HG02981 (cell line): Measurements from ENCODE around the gene THY1.
"Not testable (repeated sequence)": the region's sequence is repeated elsewhere in the genome, so short reads cannot be mapped to it uniquely, and the experiment has no call there.

ENCODE experiments used
- ATAC-seq: cut with Tn5 transposase; IDR thresholded peaks from one replicate; pipeline ENCODE4 v1.9.1; 2021; ENCODE audit warnings: mild to moderate bottlenecking, moderate library complexity; ENCODE audit not compliant: unreplicated experiment

The THY1 gene

GRCh38 chr11:119445850-119446249, 22.9 kb upstream of the THY1 start:
- ATAC-seq: no peak

- no peak for ATAC-seq
These were observed 22.4 kb upstream of the THY1 start for GRCh38 chr11:119445379-119445778.

DNA sequence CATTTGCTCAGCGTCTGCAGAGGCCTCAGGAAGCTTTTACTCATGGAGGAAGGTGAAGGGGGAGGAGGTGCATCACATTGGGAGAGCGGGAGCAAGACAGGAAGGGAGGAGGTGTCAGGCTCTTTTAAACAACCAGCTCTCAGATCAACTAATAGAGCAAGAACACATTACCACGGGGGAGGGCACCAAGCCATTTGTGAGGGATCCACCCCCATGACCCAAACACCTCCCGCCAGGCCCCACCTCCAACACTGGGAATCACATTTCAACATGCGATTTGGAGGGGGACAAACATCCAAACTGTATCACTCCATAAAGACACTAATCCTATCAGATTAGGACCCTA, 18.9 kb upstream of the THY1 start:
- no peak for ATAC-seq

DNA sequence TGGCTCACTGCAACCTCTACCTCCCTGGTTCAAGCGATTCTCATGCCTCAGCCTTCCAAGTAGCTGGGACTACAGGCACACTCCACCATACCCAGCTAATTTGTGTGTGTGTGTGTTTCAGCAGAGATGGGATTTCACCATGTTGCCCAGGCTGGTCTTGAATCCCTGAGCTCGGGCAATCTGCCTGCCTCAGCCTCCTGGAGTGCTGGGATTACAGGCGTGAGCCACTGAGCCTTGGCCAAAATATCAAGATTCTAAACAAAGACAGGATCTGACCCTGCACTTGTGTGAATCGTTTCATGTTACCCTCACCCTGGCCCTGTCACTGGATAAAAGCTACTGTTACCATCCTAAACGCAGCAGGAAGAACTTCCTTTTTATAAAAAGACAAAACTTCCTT, 15.6 kb upstream of the THY1 start:
- ATAC-seq: no peak

DNA sequence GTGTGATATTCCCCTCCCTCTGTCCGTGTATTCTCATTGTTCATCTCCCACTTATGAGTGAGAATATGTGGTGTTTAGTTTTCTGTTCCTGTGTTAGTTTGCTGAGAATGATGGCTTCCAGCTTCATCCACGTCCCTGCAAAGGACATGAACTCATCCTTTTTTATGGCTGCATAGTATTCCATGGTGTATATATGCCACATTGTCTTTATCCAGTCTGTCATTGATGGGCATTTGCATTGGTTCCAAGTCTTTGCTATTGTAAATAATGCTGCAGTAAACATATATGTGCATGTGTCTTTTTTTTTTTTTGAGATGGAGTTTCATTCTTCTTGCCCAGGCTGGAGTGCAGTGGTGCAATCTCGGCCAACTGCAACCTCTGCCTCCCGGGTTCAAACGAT, 14.5 kb upstream of the THY1 start:
- not testable (repeated sequence) for ATAC-seq

GRCh38 chr11:119436711-119437110, 13.7 kb upstream of the THY1 start:
- ATAC-seq: no peak

GRCh38 chr11:119436093-119436492, 13.1 kb upstream of the THY1 start:
- no peak for ATAC-seq

GRCh38 chr11:119434591-119435330, 11.8 kb upstream of the THY1 start:
- ATAC-seq: no peak

DNA sequence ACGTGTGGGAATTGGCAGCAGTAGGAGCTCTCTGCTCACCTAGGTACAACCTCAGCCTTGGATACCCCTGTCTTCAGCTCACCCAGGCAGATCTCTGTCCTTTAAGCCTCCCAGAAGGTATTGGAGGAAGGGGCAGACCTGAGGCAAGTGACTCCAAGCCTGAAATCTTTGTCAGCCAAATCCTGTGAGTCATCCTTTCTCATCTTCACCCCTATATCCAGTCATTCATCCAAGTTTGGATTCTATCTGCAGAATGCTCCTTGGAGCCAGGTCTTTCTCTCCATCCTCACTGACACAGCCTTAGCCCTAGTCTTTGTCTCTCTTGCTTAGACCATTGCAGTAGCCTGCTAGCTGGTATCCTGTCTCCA, 10.4 kb upstream of the THY1 start:
- ATAC-seq: no peak

- ATAC-seq: no peak
These were observed 9.7 kb upstream of the THY1 start for GRCh38 chr11:119432484-119433357.

GRCh38 chr11:119431523-119431922, 8.6 kb upstream of the THY1 start:
- no peak for ATAC-seq

GRCh38 chr11:119427279-119427678, 4.3 kb upstream of the THY1 start:
- ATAC-seq: no peak

- ATAC-seq: no peak
These were observed 3.2 kb upstream of the THY1 start for GRCh38 chr11:119426142-119426541.

GRCh38 chr11:119424775-119425174, 1.8 kb upstream of the THY1 start:
- no peak for ATAC-seq

DNA sequence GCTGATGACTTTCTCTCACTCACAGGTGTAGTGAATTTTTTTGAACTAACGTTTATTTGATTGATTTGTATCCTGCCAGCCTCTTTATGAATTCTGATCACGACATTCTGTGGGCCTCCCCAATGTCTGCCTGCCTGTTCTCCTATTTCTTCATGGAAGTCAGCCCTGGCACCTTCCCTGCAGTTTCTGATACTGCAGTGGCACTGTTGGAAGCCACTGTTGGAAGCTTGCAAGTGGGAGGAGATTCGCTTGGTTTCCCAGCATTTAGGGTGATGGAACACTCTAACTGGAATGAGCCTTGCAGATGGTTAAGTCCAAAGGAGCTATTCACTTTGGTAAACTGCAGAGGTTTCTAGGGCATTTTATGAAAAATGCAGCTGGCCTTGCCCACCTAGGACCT, 1.3 kb upstream of the THY1 start:
- ATAC-seq: no peak

GRCh38 chr11:119423509-119424254, 710 bp upstream of the THY1 start:
- no peak for ATAC-seq

DNA sequence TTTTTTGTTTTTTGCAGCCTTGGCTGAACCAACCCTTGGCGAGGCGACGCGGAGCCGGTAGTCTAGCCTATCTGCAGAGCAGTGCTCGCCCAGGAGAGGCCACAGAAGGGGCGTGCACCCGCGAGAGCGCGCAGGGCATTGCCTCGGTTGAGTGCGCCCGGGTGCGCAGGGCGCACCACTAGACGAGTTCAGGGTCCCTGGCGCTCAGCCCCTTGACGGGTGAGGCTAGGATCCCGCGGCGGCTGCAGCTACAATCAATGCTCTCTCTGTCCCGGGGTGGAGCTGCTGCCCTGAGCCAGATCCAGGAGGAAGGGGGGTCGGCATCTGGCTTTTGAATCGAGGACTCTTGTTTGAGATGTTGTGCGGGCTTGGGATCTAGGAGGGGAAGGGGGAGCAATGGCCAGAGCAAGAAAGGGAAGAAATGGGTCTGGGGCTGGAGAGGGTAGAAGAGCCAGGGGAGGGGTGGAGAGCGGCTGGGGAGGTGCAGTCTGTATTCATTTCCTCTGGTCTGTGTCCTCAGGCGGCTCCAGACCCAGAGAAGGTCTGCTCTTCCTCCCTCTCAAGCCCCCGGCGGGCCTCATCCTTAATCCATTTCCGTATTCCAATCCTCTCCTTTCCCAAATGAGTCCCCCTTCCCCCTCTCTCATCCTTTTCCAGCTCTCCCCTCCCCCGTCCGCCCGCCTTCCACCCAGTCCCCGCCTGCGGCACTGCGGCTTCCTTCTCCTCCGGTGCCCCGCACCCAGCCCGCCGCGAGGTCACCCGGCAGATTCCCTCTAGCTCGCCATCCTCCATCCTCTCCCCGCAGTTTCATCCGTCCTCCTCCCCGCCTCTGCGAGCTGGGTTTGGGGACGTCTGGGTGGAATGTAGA, 797 bp downstream of the THY1 start:
- ATAC-seq: no peak

DNA sequence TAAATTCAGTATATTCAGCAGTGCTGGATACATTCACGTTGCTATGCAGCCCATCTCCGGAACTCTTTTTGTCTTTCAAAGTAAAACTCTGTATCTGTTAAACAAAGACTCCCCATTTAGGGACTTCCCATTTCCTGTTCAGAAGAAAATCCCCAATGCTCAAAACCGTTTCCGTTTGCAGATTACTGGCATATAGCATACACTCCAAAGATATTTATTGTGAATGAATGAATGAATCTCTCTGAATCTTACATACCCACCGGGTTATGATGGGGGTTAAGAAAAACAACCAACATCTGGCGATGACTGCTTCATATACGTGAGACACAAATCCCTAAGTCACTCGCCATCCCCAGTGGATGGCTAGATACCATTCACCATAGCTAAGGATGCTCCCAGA, 1.6 kb downstream of the THY1 start:
- ATAC-seq: no peak

DNA sequence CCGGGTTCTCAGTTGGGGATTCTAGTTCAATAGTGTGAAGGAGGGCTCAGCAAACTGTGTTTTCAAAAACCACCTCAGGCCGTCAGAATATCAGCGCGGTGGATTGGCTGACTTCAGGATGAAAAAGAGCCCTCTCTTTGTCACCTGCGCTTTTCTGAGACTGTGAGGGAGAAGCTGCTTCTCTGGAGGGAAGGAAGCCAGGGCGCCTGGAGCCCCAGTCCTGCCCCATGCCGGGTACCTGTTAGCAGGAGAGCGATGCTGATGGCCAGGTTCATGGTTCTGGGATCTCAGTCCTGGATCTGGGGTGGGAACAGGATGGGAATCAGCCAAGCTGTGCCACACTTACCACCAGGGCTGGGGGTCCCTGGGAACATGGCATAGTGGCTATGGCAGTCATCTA, 2.3 kb downstream of the THY1 start:
- ATAC-seq: no peak

DNA sequence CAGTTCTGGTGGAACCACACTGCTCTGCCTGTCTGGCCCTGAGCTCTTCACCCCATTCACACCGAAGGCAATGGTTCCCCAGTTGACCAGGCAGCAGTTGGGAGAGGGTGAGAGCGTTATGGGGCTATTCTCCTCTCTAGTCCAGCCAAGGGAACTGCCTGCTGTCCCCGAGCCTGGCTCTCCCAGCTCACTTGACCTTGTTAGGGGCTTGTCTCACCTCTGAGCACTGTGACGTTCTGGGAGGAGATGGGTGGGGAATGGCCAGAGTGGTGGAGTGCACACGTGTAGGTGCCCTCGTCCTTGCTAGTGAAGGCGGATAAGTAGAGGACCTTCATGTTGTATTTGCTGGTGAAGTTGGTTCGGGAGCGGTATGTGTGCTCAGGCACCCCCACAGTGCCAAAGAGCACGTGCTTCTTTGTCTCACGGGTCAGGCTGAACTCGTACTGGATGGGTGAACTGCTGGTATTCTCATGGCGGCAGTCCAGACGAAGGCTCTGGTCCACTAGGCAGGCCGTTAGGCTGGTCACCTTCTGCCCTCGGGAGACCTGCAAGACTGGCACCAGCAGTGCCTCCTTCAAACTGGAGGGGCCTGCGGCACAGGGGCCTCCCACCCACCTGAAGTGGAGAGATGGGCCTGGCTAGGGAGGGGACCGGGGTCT, 3.0 kb downstream of the THY1 start:
- no peak for ATAC-seq
